Trophoblast cell (in vitro differentiated cells and primary cell): ENCODE data around the gene ZNF207.
"Not testable (repeated sequence)": the region's sequence is repeated elsewhere in the genome, so short reads cannot be mapped to it uniquely, and the experiment has no call there.

ENCODE experiments used
- DNase-seq, 2 donors: peaks; one replicate each; pipeline ENCODE4 v3.0.0-alpha.2; 2016
- H2AFZ ChIP-seq: 2 replicates; pipeline ENCODE4 v1.6.1; 2013; ENCODE audit warnings: low read length, moderate library complexity, mild to moderate bottlenecking; ENCODE audit not compliant: insufficient read depth, poor library complexity
- H2AK5ac ChIP-seq: 2 replicates; pipeline ENCODE4 v1.6.1; 2013; ENCODE audit warnings: mild to moderate bottlenecking, low read length
- H2BK120ac ChIP-seq: 2 replicates; pipeline ENCODE4 v1.6.1; 2013; ENCODE audit warnings: low read length, mild to moderate bottlenecking, moderate library complexity; ENCODE audit not compliant: insufficient read depth, poor library complexity
- H2BK12ac ChIP-seq: 2 replicates; pipeline ENCODE4 v1.6.1; 2013; ENCODE audit warnings: mild to moderate bottlenecking, low read length, moderate library complexity
- H2BK5ac ChIP-seq: 2 replicates; pipeline ENCODE4 v1.6.1; 2013; ENCODE audit warnings: low read length, low read depth, moderate library complexity, mild to moderate bottlenecking; ENCODE audit not compliant: poor library complexity
- H3K14ac ChIP-seq: 2 replicates; pipeline ENCODE4 v1.6.1; 2013; ENCODE audit warnings: mild to moderate bottlenecking, low read length
- H3K18ac ChIP-seq: 2 replicates; pipeline ENCODE4 v1.6.1; 2013; ENCODE audit warnings: mild to moderate bottlenecking, low read length
- H3K23ac ChIP-seq: 2 replicates; pipeline ENCODE4 v1.6.1; 2013; ENCODE audit warnings: low read length
- H3K27ac ChIP-seq: 2 replicates; pipeline ENCODE4 v1.5.1; 2013; ENCODE audit warnings: low read depth, mild to moderate bottlenecking, inconsistent platforms, low read length, moderate library complexity
- H3K27me3 ChIP-seq: 2 replicates; pipeline ENCODE4 v1.6.1; 2013; ENCODE audit warnings: inconsistent platforms, mild to moderate bottlenecking, low read length, moderate library complexity; ENCODE audit not compliant: insufficient read depth
- H3K36me3 ChIP-seq, 2 experiments: 1 replicate in 1 of 2; 2 replicates in 1 of 2; pipeline ENCODE4 v1.6.1; 2013; ENCODE audit warnings: low read length in 2 of 2, mild to moderate bottlenecking in 2 of 2, moderate library complexity in 1 of 2; ENCODE audit not compliant: insufficient read depth in 2 of 2, control insufficient read depth in 1 of 2
- H3K4ac ChIP-seq: 2 replicates; pipeline ENCODE4 v1.6.1; 2013; ENCODE audit warnings: low read depth, mild to moderate bottlenecking, low read length, moderate library complexity
- H3K4me1 ChIP-seq, 2 experiments: 1 replicate in 1 of 2; 2 replicates in 1 of 2; pipeline ENCODE4 v1.6.1; 2013; ENCODE audit warnings: low read length in 2 of 2, mild to moderate bottlenecking in 2 of 2, moderate library complexity in 1 of 2; ENCODE audit not compliant: insufficient read depth in 2 of 2, control insufficient read depth in 1 of 2
- H3K4me2 ChIP-seq: 2 replicates; pipeline ENCODE4 v1.6.1; 2013; ENCODE audit warnings: inconsistent platforms, mild to moderate bottlenecking, low read length, moderate library complexity
- H3K4me3 ChIP-seq: 2 replicates; pipeline ENCODE4 v1.5.1; 2013; ENCODE audit warnings: mild to moderate bottlenecking, low read depth, low read length, inconsistent platforms
- H3K79me1 ChIP-seq: one replicate; pipeline ENCODE4 v1.6.1; 2013; ENCODE audit warnings: low read length
- H3K79me2 ChIP-seq: 2 replicates; pipeline ENCODE4 v1.6.1; 2013; ENCODE audit warnings: low read length, mild to moderate bottlenecking; ENCODE audit not compliant: control insufficient read depth, insufficient read depth, poor library complexity
- H3K9ac ChIP-seq: 2 replicates; pipeline ENCODE4 v1.6.1; 2013; ENCODE audit warnings: mild to moderate bottlenecking, low read length
- H3K9me3 ChIP-seq: 2 replicates; pipeline ENCODE4 v1.6.1; 2013; ENCODE audit warnings: low read depth, mild to moderate bottlenecking, control low read depth, inconsistent platforms, low read length; ENCODE audit not compliant: insufficient read depth
- H4K12ac ChIP-seq: 2 replicates; pipeline ENCODE4 v1.6.1; 2013; ENCODE audit warnings: low read depth, mild to moderate bottlenecking, low read length, moderate library complexity
- H4K8ac ChIP-seq: 2 replicates; pipeline ENCODE4 v1.6.1; 2013; ENCODE audit warnings: low read depth, mild to moderate bottlenecking, low read length, moderate library complexity
- H4K91ac ChIP-seq: one replicate; pipeline ENCODE4 v1.6.1; 2013; ENCODE audit warnings: low read depth, mild to moderate bottlenecking, low read length, moderate library complexity
- WGBS: extraction: QIAGEN DNeasy Blood & Tissue Kit; methylation state at CpG from one replicate; pipeline ENCODE4 v1.1.7; 2013; ENCODE audit warnings: missing lambda C conversion rate; ENCODE audit not compliant: insufficient read length, insufficient coverage; ENCODE audit errors: extremely low coverage; 5-methylcytosine and 5-hydroxymethylcytosine counted together

ZNF207 gene

DNA sequence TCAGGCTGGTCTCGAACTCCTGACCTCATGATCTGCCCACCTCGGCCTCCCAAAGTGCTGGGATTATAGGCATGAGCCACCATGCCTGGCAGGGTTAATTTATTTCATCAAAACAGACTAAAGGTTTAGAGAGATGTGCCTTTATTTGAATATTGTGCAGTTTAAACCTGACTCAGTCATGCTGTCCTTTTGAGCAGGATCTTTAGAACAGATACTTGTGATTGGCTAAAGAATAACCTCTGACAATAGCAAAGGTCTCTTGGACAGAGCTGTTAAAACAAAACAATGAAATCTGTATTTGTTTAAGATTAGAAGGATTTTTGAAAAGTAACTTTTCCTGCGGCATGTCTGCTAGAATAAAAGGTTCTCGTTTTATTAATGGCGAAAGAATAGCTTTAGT, 36.0 kb downstream of the ZNF207 start:
- Histone ChIP-seq H2AFZ (no peak overlapping the region), H4K91ac (no peak overlapping the region), H2BK12ac (no peak overlapping the region), H3K9me3 (no peaks in the 10 kb centered on the region), H3K79me2 (no peaks in the 10 kb centered on the region), H3K4ac (no peak overlapping the region), H3K27ac (no peak overlapping the region), H3K14ac (no peak overlapping the region), H3K23ac (no peak overlapping the region), H3K79me1 (no peaks in the 10 kb centered on the region), H2BK5ac (no peak overlapping the region), H2AK5ac (no peak overlapping the region), H3K18ac (no peak overlapping the region), H3K36me3 (peaks cover 8 to 10% of the 10 kb centered on the region in 2 experiments), H3K27me3 (no peaks in the 10 kb centered on the region), H3K4me1 (no peaks in the 10 kb centered on the region), H3K4me3 (no peak overlapping the region), H3K9ac (no peak overlapping the region), H4K8ac (no peak overlapping the region), H4K12ac (no peak overlapping the region), H2BK120ac (no peak overlapping the region), H3K4me2 (no peak overlapping the region)
- no peak for DNase-seq
- WGBS, result no CpG with 5 or more reads among the region's 5 CpGs

DNA sequence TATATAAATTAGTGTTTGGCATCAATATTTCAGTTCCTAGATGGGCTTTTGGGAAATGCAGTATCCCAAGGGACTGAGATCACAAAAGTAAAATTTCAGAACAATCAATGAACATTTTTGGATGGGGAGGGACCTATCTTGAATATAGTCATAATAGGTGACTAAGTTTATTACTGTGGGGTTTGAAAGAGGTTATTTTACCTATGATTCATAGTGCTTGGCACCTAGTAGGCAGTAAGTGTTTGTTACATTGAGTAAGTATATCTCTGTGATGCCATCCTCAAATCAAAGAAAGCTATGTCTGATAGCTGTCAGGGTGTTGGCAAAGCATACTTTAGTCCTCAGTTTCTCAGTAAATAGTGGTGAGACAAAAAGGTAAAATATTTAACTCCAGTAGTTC, 36.9 kb downstream of the ZNF207 start:
- Histone ChIP-seq H3K79me2 (no peaks in the 10 kb centered on the region), H3K9me3 (no peaks in the 10 kb centered on the region), H2AFZ (no peak overlapping the region), H3K27ac (no peak overlapping the region), H3K79me1 (no peaks in the 10 kb centered on the region), H4K91ac (no peak overlapping the region), H2BK120ac (no peak overlapping the region), H3K4me3 (no peak overlapping the region), H3K14ac (no peak overlapping the region), H3K18ac (no peak overlapping the region), H2BK5ac (no peak overlapping the region), H2AK5ac (no peak overlapping the region), H2BK12ac (no peak overlapping the region), H3K36me3 (peaks cover 8 to 10% of the 10 kb centered on the region in 2 experiments), H3K4me2 (no peak overlapping the region), H3K27me3 (no peaks in the 10 kb centered on the region), H4K8ac (no peak overlapping the region), H3K4ac (no peak overlapping the region), H3K4me1 (no peaks in the 10 kb centered on the region), H4K12ac (no peak overlapping the region), H3K23ac (no peak overlapping the region), H3K9ac (no peak overlapping the region)
- DNase-seq, result no peak

DNA sequence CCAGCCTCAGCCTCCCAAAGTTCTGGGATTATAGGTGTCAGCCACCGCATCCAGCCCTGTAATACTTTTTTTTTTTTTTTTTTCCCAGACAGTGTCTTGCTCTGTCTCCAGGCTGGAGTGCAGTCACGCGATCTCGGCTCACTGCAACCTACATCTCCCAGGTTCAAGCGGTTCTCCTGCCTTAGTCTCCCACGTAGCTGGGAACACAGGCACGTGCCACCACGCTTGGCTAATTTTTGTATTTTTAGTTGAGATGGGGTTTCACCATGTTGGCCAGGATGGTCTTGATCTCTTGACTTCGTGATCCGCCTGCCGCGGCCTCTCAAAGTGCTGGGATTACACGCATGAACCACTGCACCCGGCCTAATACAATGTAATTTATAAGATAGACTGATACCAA, 38.2 kb downstream of the ZNF207 start:
- H2BK120ac ChIP-seq, H3K9ac ChIP-seq, H3K79me2 ChIP-seq, H3K79me1 ChIP-seq, DNase-seq, H3K36me3 ChIP-seq, H3K14ac ChIP-seq, H3K18ac ChIP-seq, H3K27ac ChIP-seq, H4K12ac ChIP-seq, H3K23ac ChIP-seq, H2BK5ac ChIP-seq, H3K9me3 ChIP-seq, H3K4me1 ChIP-seq, H3K4me3 ChIP-seq, H2AK5ac ChIP-seq, H3K4me2 ChIP-seq, H4K8ac ChIP-seq, H2BK12ac ChIP-seq, H3K27me3 ChIP-seq, H3K4ac ChIP-seq, H2AFZ ChIP-seq, H4K91ac ChIP-seq: not testable (repeated sequence)
- WGBS, result no CpG with 5 or more reads among the region's 14 CpGs

DNA sequence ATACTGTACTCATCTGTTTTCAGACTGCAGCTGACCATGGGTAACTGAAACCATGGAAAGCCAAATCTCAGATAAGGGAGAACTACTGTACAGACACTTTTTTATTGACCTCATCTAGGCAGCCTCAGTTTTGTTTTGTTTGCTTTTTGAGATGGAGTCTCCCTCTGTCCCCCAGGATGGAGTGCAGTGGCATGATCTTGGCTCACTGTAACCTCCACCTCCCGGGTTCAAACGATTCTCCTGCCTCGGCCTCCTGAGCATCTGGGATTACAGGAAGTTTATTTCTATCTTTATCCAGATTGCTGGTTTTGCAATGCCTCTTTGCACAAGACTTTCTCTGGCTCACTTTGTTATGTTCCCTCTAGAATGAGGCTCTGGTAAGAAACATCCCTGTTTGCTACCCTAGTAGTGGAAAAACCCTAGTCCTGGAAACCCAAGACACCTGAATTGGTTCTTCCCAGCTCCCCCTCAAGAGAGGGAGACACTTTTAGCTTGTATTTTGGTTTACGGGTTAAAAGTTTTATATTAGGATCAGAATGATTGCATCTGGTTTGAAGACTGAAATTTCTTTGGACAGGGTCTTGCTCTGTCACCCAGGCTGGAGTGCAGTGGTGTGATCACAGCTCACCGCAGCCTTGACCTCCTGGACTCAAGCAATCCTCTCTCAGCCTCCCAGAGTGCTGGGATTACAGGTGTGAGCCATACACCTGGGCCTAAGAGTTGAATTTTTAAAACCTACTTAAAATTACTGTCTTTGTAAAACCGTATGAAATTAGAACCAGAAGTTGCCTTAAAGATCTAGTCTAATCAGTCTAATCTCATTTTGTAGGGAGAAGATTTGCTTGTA, 38.9 kb downstream of the ZNF207 start:
- Histone ChIP-seq H4K8ac (no peak overlapping the region), H3K27ac (no peak overlapping the region), H2BK12ac (no peak overlapping the region), H3K27me3 (no peaks in the 10 kb centered on the region), H2BK5ac (no peak overlapping the region), H3K79me2 (no peaks in the 10 kb centered on the region), H2BK120ac (no peak overlapping the region), H3K23ac (no peak overlapping the region), H3K36me3 (peaks cover 2 to 8% of the 10 kb centered on the region in 2 experiments), H4K12ac (no peak overlapping the region), H3K79me1 (no peaks in the 10 kb centered on the region), H3K14ac (no peak overlapping the region), H4K91ac (no peak overlapping the region), H3K9ac (no peak overlapping the region), H3K4me3 (no peak overlapping the region), H3K4ac (no peak overlapping the region), H3K4me2 (no peak overlapping the region), H3K9me3 (no peaks in the 10 kb centered on the region), H3K18ac (no peak overlapping the region), H2AK5ac (no peak overlapping the region), H2AFZ (no peak overlapping the region), H3K4me1 (no peaks in the 10 kb centered on the region)
- no CpG with 5 or more reads among the region's 6 CpGs for WGBS
- no peak for DNase-seq
